HFFc6 (cell line): Measurements from ENCODE around the gene IMMP2L. TPM values are rescaled to one million over a fixed set of nuclear protein-coding genes. Genes with fewer than 3 reads are reported as not detected.
A peak's percentile ranks its signal among the peaks of the same experiment; 100 is the strongest.

Source experiments
- DNase-seq: peaks from one replicate; pipeline ENCODE4 v3.0.0-alpha.2; 2018
- H3K27ac Mint-ChIP-seq: 2 replicates; pipeline ENCODE4 v1.8.0; 2020; ENCODE audit warnings: mild to moderate bottlenecking, mixed read lengths
- H3K27me3 Mint-ChIP-seq: 2 replicates; pipeline ENCODE4 v1.8.0; 2021; ENCODE audit warnings: mild to moderate bottlenecking, moderate library complexity, mixed read lengths; ENCODE audit not compliant: insufficient read depth
- H3K36me3 Mint-ChIP-seq: 2 replicates; pipeline ENCODE4 v1.8.0; 2021; ENCODE audit warnings: low read depth, mixed read lengths
- H3K4me1 Mint-ChIP-seq: 2 replicates; pipeline ENCODE4 v1.8.0; 2020; ENCODE audit warnings: low read depth, mixed read lengths
- H3K4me3 Mint-ChIP-seq: 2 replicates; pipeline ENCODE4 v1.8.0; 2020; ENCODE audit warnings: mild to moderate bottlenecking, moderate library complexity, mixed read lengths
- H3K9me3 Mint-ChIP-seq: 2 replicates; pipeline ENCODE4 v1.8.0; 2020; ENCODE audit warnings: mild to moderate bottlenecking, mixed read lengths
- CTCF ChIP-seq: fragments of 200-600 bp; sonication (generic); IDR thresholded peaks from 2 replicates; pipeline ENCODE4 v1.5.0; 2021; ENCODE audit warnings: antibody characterized with exemption, mild to moderate bottlenecking
- total RNA-seq, 6 experiments: library from RNA; stranded (reverse); fragmentation: NEBNext Ultra II Directional; extraction: Animal tissue kit (Norgen Biotek cat#: 25700); gene quantifications; 2 replicates in 1 of 6; 3 replicates in 5 of 6; pipeline ENCODE4 v1.2.3, GENCODE V29; 2021

Gene IMMP2L
- total RNA-seq, 6 experiments from 2014 or later = 7.2 to 13.6 (median 10.1) TPM

- Mint-ChIP-seq H3K27ac (no peak overlapping the region), H3K4me3 (no peak overlapping the region), H3K36me3 (no peaks in the 10 kb centered on the region), H3K4me1 (peaks cover 32% of the 10 kb centered on the region), H3K27me3 (no peaks in the 10 kb centered on the region), H3K9me3 (no peaks in the 10 kb centered on the region)
- no peak for TF ChIP-seq CTCF
- no peak for DNase-seq
Measured at GRCh38 chr7:111368381-111369065, 193.8 kb downstream of the IMMP2L start.

- peaks cover 44% of the 10 kb centered on the region for H3K4me1 Mint-ChIP-seq
- H3K4me3 Mint-ChIP-seq = no peak overlapping the region; the same call in 1 of the 2 replicates
- peak overlapping the region; percentile 75; the same call in 1 of the 2 replicates for H3K27ac Mint-ChIP-seq
- no peaks in the 10 kb centered on the region for H3K36me3 Mint-ChIP-seq
- peak; percentile 62 for DNase-seq
- H3K9me3 Mint-ChIP-seq = no peaks in the 10 kb centered on the region
- H3K27me3 Mint-ChIP-seq = no peaks in the 10 kb centered on the region
- TF ChIP-seq CTCF = no peak
Measured at GRCh38 chr7:111364413-111364812, 197.9 kb downstream of the IMMP2L start.

- Mint-ChIP-seq H3K27me3 (no peaks in the 10 kb centered on the region), H3K4me1 (peaks cover 52% of the 10 kb centered on the region), H3K27ac (peak overlapping the region; percentile 68), H3K9me3 (no peaks in the 10 kb centered on the region), H3K4me3 (peak overlapping the region; percentile 73), H3K36me3 (no peaks in the 10 kb centered on the region)
- peak; percentile 48 for DNase-seq
- TF ChIP-seq CTCF = no peak
Measured at GRCh38 chr7:111363099-111363498, 199.2 kb downstream of the IMMP2L start.

GRCh38 chr7:111362506-111363054 is 199.7 kb downstream of the IMMP2L start:
- H3K36me3 Mint-ChIP-seq = no peaks in the 10 kb centered on the region
- H3K9me3 Mint-ChIP-seq = no peaks in the 10 kb centered on the region
- H3K4me1 Mint-ChIP-seq = peaks cover 57% of the 10 kb centered on the region
- H3K4me3 Mint-ChIP-seq = peak overlapping the region; percentile 73
- DNase-seq = peak; percentile 48
- TF ChIP-seq CTCF = no peak
- H3K27ac Mint-ChIP-seq = peak overlapping the region; percentile 68
- no peaks in the 10 kb centered on the region for H3K27me3 Mint-ChIP-seq

GRCh38 chr7:111358915-111359314 is 203.4 kb downstream of the IMMP2L start:
- H3K27ac Mint-ChIP-seq = no peak overlapping the region

More at GRCh38 chr7:111358915-111359314, 203.4 kb downstream of the IMMP2L start:
- peaks cover 46% of the 10 kb centered on the region for H3K4me1 Mint-ChIP-seq
- TF ChIP-seq CTCF = no peak
- no peak for DNase-seq
- H3K36me3 Mint-ChIP-seq = no peaks in the 10 kb centered on the region
- H3K4me3 Mint-ChIP-seq = no peak overlapping the region
- no peaks in the 10 kb centered on the region for H3K27me3 Mint-ChIP-seq
- H3K9me3 Mint-ChIP-seq = no peaks in the 10 kb centered on the region
